HUES6 (cell line): ENCODE results near the gene NTS.
A peak's percentile ranks its signal among the peaks of the same experiment; 100 is the strongest.

Source experiments
- H3K27ac ChIP-seq: 2 replicates; pipeline ENCODE4 v1.7.0; 2013; ENCODE audit warnings: low read depth, mild to moderate bottlenecking, low read length, inconsistent platforms
- H3K27me3 ChIP-seq: 2 replicates; pipeline ENCODE4 v1.6.1; 2013; ENCODE audit warnings: low read length; ENCODE audit not compliant: control insufficient read depth, insufficient read depth
- H3K36me3 ChIP-seq: 2 replicates; pipeline ENCODE4 v1.6.1; 2013; ENCODE audit warnings: low read length; ENCODE audit not compliant: control insufficient read depth, insufficient read depth
- H3K4me1 ChIP-seq: 2 replicates; pipeline ENCODE4 v1.6.1; 2013; ENCODE audit warnings: low read length; ENCODE audit not compliant: control insufficient read depth, insufficient read depth
- H3K4me3 ChIP-seq: 2 replicates; pipeline ENCODE4 v1.5.1; 2013; ENCODE audit warnings: low read depth, low read length
- H3K9ac ChIP-seq: one replicate; pipeline ENCODE4 v1.6.1; 2013; ENCODE audit warnings: mild to moderate bottlenecking, low read length
- H3K9me3 ChIP-seq: 2 replicates; pipeline ENCODE4 v1.6.1; 2013; ENCODE audit warnings: low read depth, low read length; ENCODE audit not compliant: control insufficient read depth, insufficient read depth

The NTS gene

GRCh38 chr12:85849344-85849743, 24.8 kb upstream of the NTS start:
- Histone ChIP-seq H3K4me3 (no peak overlapping the region), H3K27ac (no peak overlapping the region), H3K9ac (no peak overlapping the region), H3K27me3 (no peaks in the 10 kb centered on the region), H3K36me3 (no peaks in the 10 kb centered on the region), H3K9me3 (no peaks in the 10 kb centered on the region), H3K4me1 (peaks cover 20% of the 10 kb centered on the region)

DNA sequence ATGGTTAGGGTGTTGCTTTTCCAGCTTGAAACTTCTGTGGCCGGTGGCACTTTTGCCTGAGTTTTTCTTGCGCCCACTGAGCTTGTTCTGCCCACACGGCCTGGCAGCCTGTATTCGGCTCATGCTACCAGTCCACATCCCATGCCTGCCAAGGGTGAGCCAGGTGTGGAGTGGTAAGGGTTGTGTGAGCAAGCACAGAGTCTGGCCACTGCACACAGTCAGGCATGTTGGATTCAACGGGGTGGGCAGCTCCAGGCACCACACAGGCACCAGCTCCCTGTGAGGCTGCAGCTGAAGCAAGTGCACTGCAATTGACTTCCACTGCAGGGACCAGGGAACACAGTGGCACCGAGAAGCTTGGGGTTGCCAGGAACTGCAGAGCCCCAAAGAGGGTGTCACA, 18.8 kb upstream of the NTS start:
- no peak overlapping the region for H3K4me3 ChIP-seq
- H3K9me3 ChIP-seq = peaks cover 15% of the 10 kb centered on the region
- H3K27ac ChIP-seq = no peak overlapping the region
- no peaks in the 10 kb centered on the region for H3K36me3 ChIP-seq
- H3K27me3 ChIP-seq = no peaks in the 10 kb centered on the region
- no peaks in the 10 kb centered on the region for H3K4me1 ChIP-seq
- H3K9ac ChIP-seq = no peak overlapping the region

DNA sequence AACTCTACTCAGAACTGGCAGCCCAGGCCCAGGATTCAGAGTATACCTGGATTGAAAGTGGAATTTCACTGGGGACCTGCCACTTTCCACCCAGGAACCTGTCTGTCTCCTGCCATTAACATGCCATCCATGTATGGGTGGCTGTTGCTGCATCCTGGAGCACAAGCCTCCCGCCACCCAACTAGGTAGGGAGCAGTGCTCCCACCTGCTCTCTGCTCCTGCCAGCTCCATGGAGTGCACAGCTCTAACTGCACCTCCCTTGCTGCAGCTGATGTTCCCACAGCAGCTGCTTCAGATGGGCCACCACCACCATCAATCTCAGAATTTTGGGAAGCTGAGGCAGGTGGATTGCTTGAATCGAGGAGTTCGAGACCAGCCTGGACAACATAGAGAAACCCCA, 17.1 kb upstream of the NTS start:
- Histone ChIP-seq H3K9ac (no peak overlapping the region), H3K27me3 (no peaks in the 10 kb centered on the region), H3K36me3 (no peaks in the 10 kb centered on the region), H3K27ac (no peak overlapping the region), H3K4me3 (no peak overlapping the region), H3K4me1 (no peaks in the 10 kb centered on the region), H3K9me3 (peaks cover 15% of the 10 kb centered on the region)

GRCh38 chr12:85865890-85866289, 8.2 kb upstream of the NTS start:
- Histone ChIP-seq H3K9me3 (peaks cover 3% of the 10 kb centered on the region; the same call in 1 of the 2 replicates), H3K36me3 (no peaks in the 10 kb centered on the region), H3K4me1 (peaks cover 12% of the 10 kb centered on the region; the same call in 1 of the 2 replicates), H3K27ac (no peak overlapping the region), H3K4me3 (no peak overlapping the region), H3K9ac (no peak overlapping the region), H3K27me3 (no peaks in the 10 kb centered on the region)

DNA sequence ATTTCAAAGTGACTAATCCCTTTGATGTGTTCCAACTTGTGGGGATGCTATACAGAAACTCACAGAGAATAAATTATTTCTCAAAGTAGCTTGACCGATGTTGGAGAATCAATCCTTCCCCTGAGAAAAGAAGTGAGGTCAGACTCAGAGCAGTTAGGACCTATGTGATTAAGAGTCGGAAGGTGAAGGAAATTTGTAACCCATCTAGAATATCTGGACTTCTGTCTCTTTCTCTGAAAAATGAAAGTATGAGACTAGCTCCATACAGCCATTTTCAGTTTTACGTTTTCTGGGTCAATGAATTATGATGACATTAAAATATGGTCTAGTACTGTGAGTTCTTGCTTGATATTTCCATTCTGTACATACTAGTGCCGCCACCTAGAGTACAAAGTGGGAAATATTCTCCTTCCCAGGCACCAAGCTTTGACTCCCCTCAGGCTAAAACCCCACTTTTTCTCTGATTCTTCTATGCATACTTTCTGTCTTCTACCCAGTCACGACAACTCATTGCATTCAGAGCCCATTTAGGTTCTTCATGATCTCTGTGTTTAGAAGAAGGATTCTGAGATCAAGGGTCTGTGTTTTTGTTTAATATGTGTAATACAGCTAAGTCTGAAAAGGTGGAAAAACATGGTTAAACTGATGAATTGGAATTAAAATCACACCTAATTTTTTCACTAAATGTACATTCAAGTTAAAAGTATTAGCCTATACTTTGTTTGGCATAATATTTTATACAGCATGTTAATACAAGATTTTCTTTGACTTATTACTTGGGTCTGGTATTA, 6.9 kb upstream of the NTS start:
- Histone ChIP-seq H3K27me3 (no peaks in the 10 kb centered on the region), H3K27ac (no peak overlapping the region), H3K4me1 (peaks cover 12% of the 10 kb centered on the region; the same call in 1 of the 2 replicates), H3K36me3 (no peaks in the 10 kb centered on the region), H3K9ac (no peak overlapping the region), H3K9me3 (peaks cover 3% of the 10 kb centered on the region; the same call in 1 of the 2 replicates), H3K4me3 (no peak overlapping the region)

GRCh38 chr12:85872497-85873091, 1.5 kb upstream of the NTS start:
- Histone ChIP-seq H3K27me3 (no peaks in the 10 kb centered on the region), H3K4me1 (peaks cover 7% of the 10 kb centered on the region; the same call in 1 of the 2 replicates), H3K27ac (no peak overlapping the region), H3K36me3 (no peaks in the 10 kb centered on the region), H3K4me3 (no peak overlapping the region), H3K9ac (no peak overlapping the region), H3K9me3 (no peaks in the 10 kb centered on the region)

DNA sequence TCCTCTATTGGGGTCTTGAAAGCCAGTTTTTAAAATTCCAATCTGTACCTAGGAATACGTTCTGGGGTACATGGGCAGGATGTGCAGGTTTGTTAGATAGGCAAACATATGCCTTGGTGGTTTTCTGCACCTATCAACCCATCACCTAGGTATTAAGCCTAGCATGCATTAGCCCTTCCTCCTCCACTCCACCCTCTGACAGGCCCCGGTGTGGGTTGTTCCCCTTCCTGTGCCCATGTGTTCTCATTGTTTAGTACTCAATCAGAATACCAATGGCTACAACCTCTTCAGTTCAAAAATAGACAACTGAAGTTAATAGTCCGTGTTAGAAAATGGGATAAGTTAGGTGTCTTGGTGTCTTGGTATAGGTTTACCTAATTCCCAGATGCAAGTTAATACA, 3.4 kb downstream of the NTS start:
- Histone ChIP-seq H3K4me1 (peaks cover 11% of the 10 kb centered on the region; the same call in 1 of the 2 replicates), H3K27me3 (no peaks in the 10 kb centered on the region), H3K4me3 (peak overlapping the region; percentile 50; the same call in 1 of the 2 replicates), H3K9me3 (no peaks in the 10 kb centered on the region), H3K27ac (no peak overlapping the region), H3K36me3 (peaks cover 8% of the 10 kb centered on the region; the same call in 1 of the 2 replicates), H3K9ac (no peak overlapping the region)

DNA sequence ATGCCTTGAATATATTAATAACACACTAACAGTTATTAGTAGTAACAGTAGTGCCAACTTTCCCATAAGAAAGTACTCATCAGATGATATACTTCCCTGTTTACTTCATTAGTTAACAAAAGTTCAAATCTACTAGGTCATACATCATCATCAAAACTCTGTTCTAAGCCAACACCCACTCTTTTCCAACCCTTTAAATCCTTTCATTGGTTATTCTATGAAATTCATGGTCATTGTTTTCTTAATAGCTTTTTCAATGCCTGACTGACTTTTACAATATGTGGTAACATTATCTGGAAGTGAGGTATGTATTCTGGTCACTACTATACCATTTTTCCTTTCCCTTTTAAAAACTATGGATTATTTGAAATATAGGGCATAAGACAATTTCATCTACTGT, 9.7 kb downstream of the NTS start:
- H3K27me3 ChIP-seq = no peaks in the 10 kb centered on the region
- H3K36me3 ChIP-seq = no peaks in the 10 kb centered on the region; the same call in 1 of the 2 replicates

DNA sequence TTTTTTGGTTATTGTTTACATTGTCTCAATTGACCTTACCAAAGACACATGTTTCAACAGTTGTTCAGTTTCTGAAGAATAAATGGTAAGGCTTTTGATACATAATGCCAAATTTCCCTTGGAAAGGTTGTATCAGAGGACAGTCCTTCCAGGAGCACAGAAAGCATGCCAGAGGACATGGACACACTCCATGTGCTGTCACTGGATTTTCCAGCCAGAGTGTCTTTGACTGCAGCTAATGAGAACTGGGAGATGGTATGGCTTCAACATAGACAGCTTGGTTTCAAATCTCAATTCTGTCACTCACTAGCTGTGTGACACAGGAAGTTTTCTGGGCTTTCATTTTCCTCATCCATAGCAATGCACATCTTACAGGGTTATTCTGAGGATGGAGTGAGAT, 20.6 kb downstream of the NTS start:
- peaks cover 2% of the 10 kb centered on the region; the same call in 1 of the 2 replicates for H3K9me3 ChIP-seq
- no peaks in the 10 kb centered on the region; the same call in 1 of the 2 replicates for H3K4me1 ChIP-seq
- H3K27me3 ChIP-seq = no peaks in the 10 kb centered on the region
- H3K4me3 ChIP-seq = no peak overlapping the region
- H3K9ac ChIP-seq = no peak overlapping the region
- H3K36me3 ChIP-seq = no peaks in the 10 kb centered on the region
- H3K27ac ChIP-seq = no peak overlapping the region

More for the DNA sequence above, 9.7 kb downstream of the NTS start:
- Histone ChIP-seq H3K4me3 (no peak overlapping the region), H3K27ac (no peak overlapping the region), H3K9ac (no peak overlapping the region), H3K9me3 (no peaks in the 10 kb centered on the region), H3K4me1 (no peaks in the 10 kb centered on the region)

DNA sequence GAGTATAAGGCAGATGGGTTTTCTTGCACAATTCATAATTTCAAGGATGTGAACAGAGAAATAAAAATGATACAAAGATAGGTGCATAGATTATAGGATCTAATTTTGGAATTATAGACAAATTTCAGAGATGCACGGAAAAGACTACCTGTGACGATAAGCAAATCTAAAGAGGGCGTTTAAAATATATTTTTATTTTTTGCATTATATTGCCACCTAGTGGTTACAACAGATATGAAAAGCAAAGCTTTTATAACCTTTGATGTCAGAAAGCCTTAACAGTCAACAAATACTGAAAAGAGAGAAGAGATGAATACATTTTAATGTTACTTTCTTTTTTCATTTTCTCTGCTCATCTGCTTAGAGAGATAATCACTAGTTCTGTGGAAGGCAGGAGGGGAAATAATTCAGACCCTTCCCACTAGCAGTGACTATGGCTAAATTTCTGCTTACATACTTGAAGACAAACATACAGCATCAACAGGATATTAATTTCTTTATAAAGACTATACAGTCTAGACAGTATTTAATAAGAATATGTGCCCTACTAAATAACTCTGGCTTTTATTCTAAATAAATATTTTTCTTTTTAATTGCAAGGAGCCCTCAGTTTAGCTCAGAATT, 46.3 kb downstream of the NTS start:
- Histone ChIP-seq H3K36me3 (no peaks in the 10 kb centered on the region), H3K9ac (no peak overlapping the region), H3K27me3 (no peaks in the 10 kb centered on the region), H3K4me1 (peaks cover 3% of the 10 kb centered on the region; the same call in 1 of the 2 replicates), H3K27ac (no peak overlapping the region), H3K4me3 (no peak overlapping the region), H3K9me3 (peaks cover 3% of the 10 kb centered on the region; the same call in 1 of the 2 replicates)
